Gastroesophageal sphincter (tissue), 4 donors: ENCODE data around the gene PLEKHG4B. TPM values are rescaled to one million over a fixed set of nuclear protein-coding genes. Genes with fewer than 3 reads are reported as not detected.

Source experiments
- ATAC-seq: fragments of 150-250 bp; one replicate; pipeline ENCODE4 v1.9.1; 2016; ENCODE audit warnings: mild to moderate bottlenecking, moderate library complexity
- H3K27ac ChIP-seq, 4 donors: fragments of 200-600 bp; sonication (generic) in 3 of 4; 1 replicate in 3 of 4; 2 replicates in 1 of 4; pipeline ENCODE4 v1.5.1; 2016 to 2019
- H3K27me3 ChIP-seq: fragments of 200-600 bp; sonication (generic); one replicate; pipeline ENCODE4 v1.5.1; 2019
- H3K36me3 ChIP-seq, 2 donors: fragments of 200-600 bp; sonication (generic); one replicate each; pipeline ENCODE4 v1.5.1; 2019; ENCODE audit warnings: control low read depth in 1 of 2
- H3K4me1 ChIP-seq, 3 donors: fragments of 200-600 bp; sonication (generic); 1 replicate in 2 of 3; 2 replicates in 1 of 3; pipeline ENCODE4 v1.5.1; 2016 to 2019; ENCODE audit warnings: control low read depth in 2 of 3
- H3K4me3 ChIP-seq, 2 donors: fragments of 200-600 bp; sonication (generic); one replicate each; pipeline ENCODE4 v1.5.1; 2019; ENCODE audit warnings: mild to moderate bottlenecking in 1 of 2, moderate library complexity in 1 of 2
- H3K9me3 ChIP-seq, 3 donors: fragments of 200-600 bp; sonication (generic); one replicate each; pipeline ENCODE4 v1.5.1; 2017 to 2019; ENCODE audit warnings: control low read depth in 2 of 3
- CTCF ChIP-seq, 4 experiments: fragments of 200-600 bp in 2 of 4; fragments of 450-650 bp in 2 of 4; sonication (generic) in 1 of 4; IDR thresholded peaks; one replicate each; pipeline ENCODE4 v1.5.1; 2017 to 2019; ENCODE audit warnings: antibody characterized with exemption in 4 of 4, mild to moderate bottlenecking in 2 of 4, moderate library complexity in 2 of 4
- EP300 ChIP-seq: sonication (generic); formaldehyde crosslinking; IDR thresholded peaks from one replicate; pipeline ENCODE4 v1.6.1; 2017; ENCODE audit warnings: antibody characterized with exemption, mild to moderate bottlenecking
- POLR2A ChIP-seq, 2 donors: fragments of 450-650 bp; IDR thresholded peaks; one replicate each; pipeline ENCODE4 v1.6.1; 2017; ENCODE audit warnings: antibody characterized with exemption in 2 of 2, mild to moderate bottlenecking in 2 of 2, moderate library complexity in 1 of 2
- POLR2AphosphoS5 ChIP-seq: sonication (generic); formaldehyde crosslinking; IDR thresholded peaks from one replicate; pipeline ENCODE4 v1.6.1; 2017; ENCODE audit warnings: antibody characterized with exemption
- WGBS, 2 donors: methylation state at CpG; one replicate each; pipeline ENCODE4 v1.1.5; 2018; ENCODE audit warnings: low coverage in 1 of 2; 5-methylcytosine and 5-hydroxymethylcytosine counted together
- total RNA-seq, 4 donors: library from RNA; depleted of rRNA; stranded (reverse); fragments of >200 nt; gene quantifications; one replicate each; pipeline ENCODE4 v1.1.0, GENCODE V29; 2016

Gene PLEKHG4B
- total RNA-seq, 4 donors from 2014 or later: under 0.01 to 0.66 (median 0.15) TPM; not detected in 1

DNA sequence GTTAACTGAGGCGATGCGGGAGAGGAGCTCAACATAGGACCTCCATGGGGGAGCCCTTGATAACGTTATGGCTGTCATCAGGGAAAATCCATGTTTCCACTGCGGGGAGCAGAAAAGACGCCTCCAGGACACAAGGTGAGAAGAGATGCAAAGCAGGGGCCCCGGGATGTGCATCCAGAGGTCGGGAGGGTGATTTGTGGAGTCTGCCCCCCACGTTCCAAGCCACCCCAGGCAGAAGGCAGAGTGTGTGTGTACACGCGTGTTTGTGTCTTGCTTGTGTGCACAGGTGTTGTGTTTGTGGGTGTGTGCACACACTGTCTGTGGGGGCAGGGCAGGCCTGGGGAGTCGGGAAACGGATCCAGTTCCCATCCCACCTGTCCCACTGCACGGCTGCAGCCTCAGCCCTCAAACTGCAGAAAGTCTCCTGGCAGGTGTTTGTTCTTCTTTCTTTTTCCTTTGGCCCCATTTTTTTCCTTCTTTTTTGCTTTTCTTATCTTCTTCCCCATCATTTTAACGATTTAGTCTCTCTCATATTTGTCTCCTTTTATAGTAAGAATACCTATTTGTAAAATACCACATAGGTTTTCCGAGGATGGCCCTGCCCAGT lies 17.4 kb upstream of the PLEKHG4B start:
- no peaks in the 10 kb centered on the region for H3K9me3 ChIP-seq
- H3K27ac ChIP-seq: no peak overlapping the region
- no peak overlapping the region for H3K4me3 ChIP-seq
- H3K4me1 ChIP-seq: no peaks in the 10 kb centered on the region
- TF ChIP-seq POLR2A (IDR thresholded peaks at IDR 0.05) (no peak), POLR2AphosphoS5 (no peak), EP300 (no peak), CTCF (IDR thresholded peaks at IDR 0.05) (no peak)
- peaks cover 18% of the 10 kb centered on the region for H3K27me3 ChIP-seq
- no peak for ATAC-seq
- WGBS, 2 donors: 83% methylated on average over 7 to 11 of the region's 15 CpGs
- H3K36me3 ChIP-seq: no peaks in the 10 kb centered on the region

GRCh38 chr5:75331-76320 lies 16.3 kb upstream of the PLEKHG4B start:
- Histone ChIP-seq H3K4me3 (no peak overlapping the region), H3K4me1 (no peaks in the 10 kb centered on the region), H3K27ac (no peak overlapping the region), H3K9me3 (no peaks in the 10 kb centered on the region), H3K27me3 (peaks cover 18% of the 10 kb centered on the region), H3K36me3 (no peaks in the 10 kb centered on the region)
- TF ChIP-seq EP300: no peak
- TF ChIP-seq POLR2AphosphoS5: no peak
- TF ChIP-seq CTCF (IDR thresholded peaks at IDR 0.05): no peak
- TF ChIP-seq POLR2A (IDR thresholded peaks at IDR 0.05): no peak
- no peak for ATAC-seq
- WGBS, 2 donors: 70 to 90% methylated on average over 2 to 7 of the region's 31 CpGs

DNA sequence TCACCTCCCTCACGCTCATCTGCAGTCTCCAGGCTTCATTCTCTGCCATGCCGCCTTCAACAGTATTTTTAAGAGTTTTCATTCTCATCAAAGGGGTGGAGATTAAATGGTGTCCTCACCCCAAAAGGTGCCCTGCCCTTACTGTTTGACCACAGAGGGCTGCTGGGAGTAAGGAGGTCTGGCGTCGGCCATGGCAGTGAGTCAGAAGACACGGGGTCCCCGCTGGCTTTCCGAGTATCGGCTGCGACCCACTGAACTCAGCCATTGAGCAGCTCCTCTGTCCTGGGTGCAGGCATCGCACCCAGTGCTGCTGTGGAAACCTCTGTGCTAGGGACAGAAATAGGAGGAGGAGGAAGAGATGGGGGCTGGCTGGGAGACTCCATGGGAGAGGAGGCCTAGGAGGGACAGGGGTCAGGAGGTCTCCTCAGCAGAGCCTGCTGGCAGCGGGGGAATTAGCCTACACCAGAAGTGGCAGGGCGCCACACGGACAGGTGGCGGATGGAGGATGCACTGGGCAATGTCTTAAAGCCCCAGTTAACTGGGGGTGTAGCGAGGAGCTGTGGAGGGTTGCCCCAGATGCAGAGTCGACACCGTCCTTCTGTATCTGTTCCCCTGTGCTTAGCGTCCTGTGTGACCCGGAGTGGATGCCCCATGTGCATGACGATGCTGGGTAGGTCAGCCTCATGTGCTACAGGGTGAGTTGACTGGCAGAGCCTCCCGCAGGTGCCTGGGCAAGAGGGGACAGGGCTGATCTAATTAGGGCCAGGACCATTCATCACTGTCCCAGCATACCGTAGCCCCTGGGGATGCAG lies 15.4 kb upstream of the PLEKHG4B start:
- Histone ChIP-seq H3K4me3 (no peak overlapping the region), H3K36me3 (no peaks in the 10 kb centered on the region), H3K9me3 (no peaks in the 10 kb centered on the region), H3K27ac (no peak overlapping the region), H3K27me3 (peaks cover 25% of the 10 kb centered on the region), H3K4me1 (no peaks in the 10 kb centered on the region)
- 77 to 96% methylated on average over 5 to 13 of the region's 22 CpGs for WGBS, 2 donors
- no peak for TF ChIP-seq POLR2A (IDR thresholded peaks at IDR 0.05)
- TF ChIP-seq CTCF (IDR thresholded peaks at IDR 0.05): no peak
- no peak for TF ChIP-seq EP300
- no peak for TF ChIP-seq POLR2AphosphoS5
- no peak for ATAC-seq

DNA sequence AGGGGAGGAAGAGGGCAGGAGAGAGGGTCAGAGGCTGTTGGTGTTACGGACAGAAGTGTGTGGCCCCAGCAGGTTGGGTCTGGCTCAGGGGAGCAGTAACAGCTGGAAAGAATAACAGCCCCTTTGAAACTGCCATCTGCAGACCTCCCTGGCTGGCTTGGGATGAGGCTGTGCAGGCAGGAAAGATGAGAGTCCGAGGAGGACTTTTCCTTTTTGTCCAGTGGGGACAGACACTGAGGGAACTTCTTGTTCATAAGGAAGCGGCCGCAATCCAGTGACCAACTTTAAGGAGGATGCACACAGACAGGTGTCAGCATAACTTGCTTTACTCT lies 14.8 kb upstream of the PLEKHG4B start:
- H3K27ac ChIP-seq: no peak overlapping the region
- ATAC-seq: no peak
- H3K27me3 ChIP-seq: peaks cover 30% of the 10 kb centered on the region
- no peaks in the 10 kb centered on the region for H3K9me3 ChIP-seq
- TF ChIP-seq POLR2A (IDR thresholded peaks at IDR 0.05) (no peak), EP300 (no peak), CTCF (IDR thresholded peaks at IDR 0.05) (no peak)
- no peak overlapping the region for H3K4me3 ChIP-seq
- WGBS, 2 donors: 59 to 100% methylated on average over 2 of the region's 4 CpGs
- H3K36me3 ChIP-seq: no peaks in the 10 kb centered on the region
- H3K4me1 ChIP-seq: no peaks in the 10 kb centered on the region
